GM18861 (cell line): ENCODE results near the gene GCN1.
"Not testable (repeated sequence)": the region's sequence is repeated elsewhere in the genome, so short reads cannot be mapped to it uniquely, and the experiment has no call there.

Experiments used
- ATAC-seq: cut with Tn5 transposase; IDR thresholded peaks from one replicate; pipeline ENCODE4 v1.9.1; 2021; ENCODE audit not compliant: unreplicated experiment

The GCN1 gene

GRCh38 chr12:120194534-120195395, at the start of gene GCN1:
GCN1 (minus strand) TSS chr12:120194715; CDS start chr12:120194697, 18 bp downstream.
- peak; percentile 63 for ATAC-seq

GRCh38 chr12:120242971-120243699, 48.6 kb upstream of the GCN1 start:
- no peak for ATAC-seq

GRCh38 chr12:120242275-120242799, 47.8 kb upstream of the GCN1 start:
- no peak for ATAC-seq

GRCh38 chr12:120241561-120242274, 47.2 kb upstream of the GCN1 start:
- ATAC-seq: no peak

- no peak for ATAC-seq
These were observed 45.9 kb upstream of the GCN1 start for GRCh38 chr12:120240495-120240833.

- no peak for ATAC-seq
These were observed 45.4 kb upstream of the GCN1 start for GRCh38 chr12:120239776-120240494.

- ATAC-seq: no peak
These were observed 44.4 kb upstream of the GCN1 start for GRCh38 chr12:120238839-120239445.

- no peak for ATAC-seq
These were observed 43.7 kb upstream of the GCN1 start for GRCh38 chr12:120238217-120238616.

- ATAC-seq: no peak
These were observed 43.1 kb upstream of the GCN1 start for GRCh38 chr12:120237360-120238171.

GRCh38 chr12:120236809-120237208, 42.3 kb upstream of the GCN1 start:
- ATAC-seq: not testable (repeated sequence)

- ATAC-seq: no peak
These were observed 41.1 kb upstream of the GCN1 start for GRCh38 chr12:120235369-120236323.

GRCh38 chr12:120234643-120235368, 40.3 kb upstream of the GCN1 start:
- no peak for ATAC-seq

GRCh38 chr12:120231316-120232011, 36.9 kb upstream of the GCN1 start:
- no peak for ATAC-seq

- ATAC-seq: no peak
These were observed 36.4 kb upstream of the GCN1 start for GRCh38 chr12:120230974-120231315.

GRCh38 chr12:120230326-120230973, 35.9 kb upstream of the GCN1 start:
- no peak for ATAC-seq

GRCh38 chr12:120229487-120230325, 35.2 kb upstream of the GCN1 start:
- no peak for ATAC-seq
